HG03135 (cell line): ENCODE results near the gene PRKAG1.
A peak's percentile ranks its signal among the peaks of the same experiment; 100 is the strongest.

Experiments
- ATAC-seq: cut with Tn5 transposase; IDR thresholded peaks from one replicate; pipeline ENCODE4 v1.9.1; 2021; ENCODE audit warnings: mild to moderate bottlenecking, moderate library complexity; ENCODE audit not compliant: unreplicated experiment

Gene PRKAG1

DNA sequence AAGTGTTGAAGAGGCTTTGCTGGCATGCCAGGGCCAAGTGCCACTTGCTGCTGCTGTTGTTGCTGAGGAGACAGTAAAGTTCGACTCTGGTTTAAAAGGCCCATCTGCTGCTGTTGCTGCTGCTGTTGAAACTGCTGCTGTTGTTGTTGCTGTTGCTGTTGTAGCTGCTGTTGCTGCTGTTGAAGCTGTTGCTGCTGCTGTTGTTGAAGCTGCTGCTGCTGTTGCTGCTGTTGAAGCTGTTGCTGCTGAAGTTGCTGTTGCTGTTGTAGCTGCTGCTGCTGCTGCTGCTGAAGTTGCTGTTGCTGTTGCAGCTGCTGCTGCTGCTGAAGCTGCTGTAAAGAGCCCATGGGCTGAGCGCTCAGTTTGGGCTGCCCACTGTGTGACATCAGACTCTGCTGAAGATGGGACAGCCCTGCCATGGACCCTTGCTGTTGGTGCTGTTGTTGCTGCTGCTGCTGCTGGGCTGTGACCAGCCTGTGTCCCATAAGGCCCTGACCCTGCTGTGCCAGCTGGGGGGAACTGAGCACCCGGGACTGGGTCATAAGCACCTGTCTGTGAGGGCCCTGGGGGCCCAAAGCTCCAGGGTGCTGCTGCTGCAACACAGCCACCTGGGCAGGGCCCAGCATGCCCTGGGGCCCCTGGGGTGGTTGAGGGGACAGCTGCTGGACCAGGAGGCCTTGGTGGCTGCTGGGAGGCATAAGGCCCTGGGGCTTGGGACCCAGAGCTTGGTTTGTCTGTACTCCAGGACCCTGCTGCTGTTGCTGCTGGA lies 14.3 kb upstream of the PRKAG1 start:
- no peak for ATAC-seq

- no peak for ATAC-seq
These were observed 13.7 kb upstream of the PRKAG1 start for GRCh38 chr12:49032276-49032675.

DNA sequence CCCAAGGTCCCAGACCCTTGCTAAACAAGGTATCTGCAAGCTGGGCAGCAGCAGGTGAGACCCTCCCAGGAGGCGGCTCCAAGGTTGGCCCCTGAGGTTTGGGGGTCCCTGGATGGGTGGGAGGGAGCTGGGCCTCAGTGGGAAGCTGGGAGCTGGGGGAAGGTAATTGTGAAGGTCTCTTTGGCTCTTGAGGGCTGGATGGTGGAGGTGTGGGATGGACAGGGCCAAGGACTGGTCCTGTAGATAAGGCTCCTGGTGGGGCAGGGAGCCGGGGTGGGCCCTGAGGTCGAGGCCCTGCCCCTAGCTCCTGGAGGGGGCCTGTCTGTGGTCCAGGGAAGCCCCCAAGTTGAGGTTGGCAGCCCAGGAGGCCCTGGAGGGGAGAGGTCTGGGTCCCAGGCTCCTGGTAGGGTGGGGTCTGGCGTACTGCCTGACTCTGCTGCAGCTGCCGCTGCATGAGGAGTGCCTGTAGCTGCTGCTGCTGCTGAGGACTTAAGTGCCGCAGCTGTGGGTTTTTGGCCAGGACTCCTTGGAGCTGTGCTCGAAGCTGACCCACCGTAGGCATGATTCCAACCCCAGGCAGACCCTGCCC lies 13.1 kb upstream of the PRKAG1 start:
- ATAC-seq = no peak

GRCh38 chr12:49030714-49031572 lies 12.4 kb upstream of the PRKAG1 start:
- ATAC-seq = no peak

- no peak for ATAC-seq
These were observed 11.5 kb upstream of the PRKAG1 start for GRCh38 chr12:49030119-49030518.

DNA sequence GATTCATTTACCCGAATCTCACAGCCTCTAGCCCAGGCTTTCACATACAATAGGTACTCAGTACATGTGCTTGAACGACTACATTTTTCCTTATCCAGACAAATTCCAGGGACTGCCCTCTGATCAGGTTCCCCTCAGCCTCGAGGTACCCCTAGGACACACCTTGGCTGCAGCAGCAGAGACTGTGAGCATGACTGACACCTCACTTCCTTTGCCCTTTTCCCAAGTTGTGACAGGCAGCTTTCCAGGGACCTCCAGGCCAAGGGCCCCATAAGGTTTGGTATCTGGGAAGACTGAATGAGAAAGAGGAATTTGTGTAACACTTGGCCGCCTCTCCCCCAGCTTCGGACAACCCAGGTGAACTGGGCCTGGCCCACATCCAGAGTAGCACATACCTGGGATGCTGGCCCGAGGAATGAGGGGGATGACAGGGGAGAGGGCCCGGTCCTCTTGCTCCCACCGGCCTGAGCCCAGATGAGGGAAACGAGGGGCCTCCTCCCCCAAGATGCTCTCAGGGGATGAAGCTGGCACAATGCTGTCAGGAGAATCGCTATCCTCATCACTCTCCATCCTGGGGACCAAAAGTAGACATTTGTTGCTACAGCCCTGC lies 10.2 kb upstream of the PRKAG1 start:
- no peak for ATAC-seq

- ATAC-seq = no peak
These were observed 9.4 kb upstream of the PRKAG1 start for GRCh38 chr12:49027846-49028555.

- no peak for ATAC-seq
These were observed 8.3 kb upstream of the PRKAG1 start for GRCh38 chr12:49026678-49027480.

- no peak for ATAC-seq
These were observed 7.5 kb upstream of the PRKAG1 start for GRCh38 chr12:49026101-49026500.

DNA sequence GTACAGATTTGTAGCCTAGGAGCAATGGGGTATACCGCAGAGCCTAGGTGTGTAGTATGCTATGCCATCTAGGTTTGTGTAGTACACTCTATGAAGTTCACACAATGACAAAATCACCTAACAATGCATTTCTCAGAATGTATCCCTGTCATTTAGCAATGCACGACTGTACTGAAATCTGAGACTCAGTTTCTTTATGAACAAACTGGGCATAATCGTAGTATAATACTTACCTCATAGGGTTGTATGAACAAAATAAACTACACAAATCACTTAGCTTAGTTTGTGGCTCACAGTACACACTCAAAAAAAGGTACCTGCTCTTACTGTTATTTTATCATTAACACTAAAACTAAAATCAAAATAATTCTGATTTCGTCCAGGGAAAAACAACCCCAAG lies 6.9 kb upstream of the PRKAG1 start:
- no peak for ATAC-seq

DNA sequence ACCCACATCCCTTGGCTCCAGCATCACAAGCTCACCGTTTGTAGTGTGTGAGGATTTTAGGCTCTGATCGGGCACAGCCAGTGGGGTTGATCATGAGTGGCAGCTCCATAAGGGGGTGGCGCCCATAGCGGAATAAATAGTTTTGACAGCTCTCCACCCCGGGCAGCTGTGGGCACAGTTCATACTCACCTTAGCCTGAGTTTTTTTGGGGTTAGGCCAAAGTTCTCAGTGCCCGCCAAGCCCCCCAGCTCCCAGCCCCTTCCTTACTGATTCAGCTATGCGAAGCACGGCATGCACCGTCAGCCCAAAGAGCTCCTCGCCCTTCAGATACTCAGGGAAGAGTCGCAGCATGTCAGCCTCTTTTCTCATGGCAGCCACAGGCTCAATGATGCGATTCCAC lies 6.0 kb upstream of the PRKAG1 start:
- no peak for ATAC-seq

DNA sequence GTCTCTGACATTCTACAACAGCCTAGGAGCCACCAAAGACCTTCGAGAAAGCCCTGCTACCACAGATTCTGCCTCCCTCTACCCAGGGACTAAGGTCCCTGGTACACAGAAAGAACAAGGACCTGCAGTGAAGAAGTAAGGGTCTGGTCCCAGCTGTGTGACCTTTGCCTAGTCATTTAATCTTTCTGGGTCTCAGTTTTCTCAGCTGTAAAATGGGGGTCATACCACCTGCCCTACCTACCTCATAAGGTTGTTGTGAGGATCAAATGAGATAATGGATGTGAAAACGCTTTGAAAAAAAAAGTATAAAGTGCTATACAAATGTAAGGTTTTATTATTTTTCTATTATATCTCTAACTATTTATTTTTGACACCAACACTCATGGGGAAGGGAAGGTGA lies 5.2 kb upstream of the PRKAG1 start:
- ATAC-seq = no peak

- ATAC-seq = no peak
These were observed 4.1 kb upstream of the PRKAG1 start for GRCh38 chr12:49022558-49023178.

DNA sequence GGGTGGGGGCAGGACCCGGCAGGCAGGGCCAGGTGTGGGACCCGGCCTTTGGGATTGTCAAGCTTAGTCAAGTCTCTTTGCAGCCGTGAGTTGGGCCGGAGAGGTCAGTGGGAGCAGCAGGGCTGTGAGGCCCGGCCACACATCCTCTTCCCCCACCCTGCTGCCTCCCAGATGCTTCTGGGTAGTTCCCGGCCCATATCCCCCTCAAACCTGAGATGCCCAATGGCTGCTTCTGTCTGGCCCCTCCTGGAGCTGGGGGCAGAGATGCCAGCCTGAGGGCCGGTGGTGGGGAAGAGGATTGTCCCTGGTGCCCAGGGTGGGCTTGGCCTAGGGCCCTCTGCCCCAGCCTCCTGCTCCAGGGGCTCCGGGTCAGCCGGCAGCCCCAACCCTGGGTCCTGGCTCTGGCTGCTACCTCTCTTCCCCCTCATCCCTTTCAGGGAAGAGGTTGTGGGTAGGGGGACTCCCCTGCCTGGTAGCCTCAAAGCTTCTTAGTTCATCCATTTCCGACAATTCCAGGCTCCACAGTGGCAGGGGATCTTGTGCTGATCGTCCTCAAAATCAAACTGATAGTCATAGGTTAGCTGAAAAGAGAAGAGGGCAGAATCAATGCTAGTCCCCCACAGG lies 2.8 kb upstream of the PRKAG1 start:
- ATAC-seq = no peak

DNA sequence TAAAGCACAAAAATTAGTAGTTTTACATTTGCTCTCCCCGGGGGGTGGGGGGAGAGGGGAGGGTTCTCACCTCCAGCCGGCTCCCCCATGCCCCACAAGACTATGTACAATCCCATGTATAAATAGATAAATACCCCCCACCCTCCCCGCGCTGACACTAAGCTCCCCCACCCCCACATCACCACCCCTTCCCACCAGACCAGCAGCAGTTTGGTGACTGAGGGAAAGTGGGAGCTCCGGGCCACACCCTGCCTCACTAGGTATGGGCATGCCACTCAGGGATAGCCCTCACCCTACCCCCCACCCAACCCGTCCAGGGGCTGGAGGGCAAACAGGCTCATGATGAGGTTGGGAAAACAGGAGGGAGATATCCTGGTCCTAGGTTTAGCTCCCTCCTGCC lies 1.9 kb upstream of the PRKAG1 start:
- ATAC-seq = no peak

DNA sequence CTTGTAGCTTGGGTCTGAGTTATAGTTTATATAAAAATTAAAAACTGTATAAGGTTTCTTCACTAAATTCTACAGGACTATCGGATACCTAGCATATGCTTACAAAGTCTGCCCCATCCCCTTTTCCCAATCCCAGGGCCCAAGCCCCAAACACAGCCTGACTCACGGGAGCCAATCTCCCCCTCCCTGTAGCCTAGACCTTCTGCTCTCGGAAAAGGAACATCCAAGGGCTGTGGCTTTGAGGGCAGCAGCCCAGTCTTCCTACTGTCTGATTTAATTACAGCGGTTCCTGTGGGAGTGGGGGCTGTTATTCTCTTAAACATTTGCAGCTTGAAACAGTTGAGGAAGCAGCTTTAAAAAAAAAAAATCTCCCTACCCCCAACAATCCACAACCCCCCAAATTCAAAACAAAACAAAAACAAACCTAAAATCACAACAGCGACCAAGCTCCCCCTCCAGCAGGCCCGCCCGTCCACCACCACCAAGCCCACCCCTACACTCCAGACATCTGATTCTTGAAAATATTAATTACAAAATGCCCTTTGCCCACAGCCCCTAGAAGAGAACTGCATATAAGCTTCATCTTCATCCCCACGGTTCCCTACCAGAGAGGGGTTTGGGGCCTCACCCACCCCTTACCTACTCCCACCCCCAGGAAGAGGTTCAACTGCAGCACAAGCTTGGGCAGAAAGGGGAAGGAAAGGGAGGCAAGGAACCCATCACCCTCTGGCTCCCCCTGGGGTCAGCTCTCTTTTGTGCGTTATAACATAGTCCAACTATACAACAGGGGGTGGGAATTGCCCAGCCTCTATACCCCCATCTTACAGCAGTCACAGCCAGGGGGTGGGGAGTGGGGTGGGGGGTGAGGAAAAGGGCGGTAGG lies 1.1 kb upstream of the PRKAG1 start:
- no peak for ATAC-seq

DNA sequence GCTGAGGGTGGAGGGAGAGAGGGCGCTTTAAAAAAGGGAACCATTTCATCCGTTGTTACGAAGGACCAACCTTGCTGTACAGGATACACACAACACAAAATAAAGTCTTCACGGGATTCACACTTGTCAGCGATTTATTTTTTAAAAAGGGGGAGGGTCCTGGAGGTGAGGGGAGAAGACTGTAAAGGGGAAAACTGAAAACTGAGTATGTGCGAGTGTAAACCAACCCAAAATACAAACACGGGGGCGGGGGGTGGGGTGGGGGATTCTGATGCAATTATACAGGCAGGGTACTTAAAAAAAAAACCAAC lies 499 bp upstream of the PRKAG1 start:
- no peak for ATAC-seq

DNA sequence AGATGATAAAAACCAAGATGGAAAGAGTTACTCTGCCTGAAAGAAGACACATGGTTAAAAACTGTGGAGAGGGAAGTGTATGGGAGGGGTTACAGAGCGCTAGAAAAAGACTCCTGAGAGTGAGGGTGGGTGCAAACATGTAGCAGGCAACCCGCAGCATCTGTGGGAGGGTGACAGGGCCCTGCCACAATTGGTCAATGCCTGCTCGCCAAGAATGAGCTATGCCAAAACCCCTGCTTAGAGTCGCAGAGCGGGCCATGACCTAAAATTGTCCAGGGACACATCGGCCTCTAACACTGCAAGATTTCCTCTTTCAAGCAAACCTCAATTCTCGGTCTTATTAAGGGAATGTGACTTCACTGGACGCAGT lies 700 bp downstream of the PRKAG1 start:
- ATAC-seq = peak; percentile 2
